Common myeloid progenitor, CD34-positive (primary cell): Measurements from ENCODE around the gene CADM1.

Source experiments
- CTCF ChIA-PET: fragments of 350-600 bp; sonication (Branson Sonifier 250); formaldehyde crosslinking; loops from one replicate; lab custom pipeline; 2021; ENCODE audit warnings: antibody characterized with exemption; lab: Charles Lee
- POLR2A ChIA-PET: fragments of 350-600 bp; sonication (Branson Sonifier 250); formaldehyde crosslinking; loops from one replicate; lab custom pipeline; 2021; ENCODE audit warnings: antibody characterized with exemption; lab: Charles Lee
- DNase-seq, 3 donors: peaks; one replicate each; pipeline versions ENCODE4 v3.0.0 to v3.0.0-alpha.2; 2013
- H3K27ac ChIP-seq, 2 experiments: 1 replicate in 1 of 2; 2 replicates in 1 of 2; pipeline ENCODE4 v1.7.0; 2013; ENCODE audit warnings: inconsistent platforms in 2 of 2, low read length in 2 of 2, mild to moderate bottlenecking in 2 of 2, low read depth in 1 of 2, moderate library complexity in 1 of 2; ENCODE audit not compliant: severe bottlenecking in 2 of 2, insufficient read depth in 1 of 2, poor library complexity in 1 of 2
- H3K27me3 ChIP-seq, 5 experiments: replicated peaks in 2 of 5; 1 replicate in 3 of 5; 2 replicates in 2 of 5; pipeline versions ENCODE4 v1.6.1 to v1.7.0; 2013; ENCODE audit warnings: low read length in 4 of 5, mild to moderate bottlenecking in 2 of 5, moderate library complexity in 2 of 5, inconsistent platforms in 1 of 5; ENCODE audit not compliant: insufficient read depth in 5 of 5, control insufficient read depth in 4 of 5
- H3K36me3 ChIP-seq, 4 experiments: 1 replicate in 2 of 4; 2 replicates in 2 of 4; pipeline versions ENCODE4 v1.6.1 to v1.7.0; 2013; ENCODE audit warnings: low read length in 3 of 4, control low read depth in 1 of 4, mild to moderate bottlenecking in 1 of 4; ENCODE audit not compliant: control insufficient read depth in 4 of 4, insufficient read depth in 4 of 4
- H3K4me1 ChIP-seq, 4 experiments: 1 replicate in 3 of 4; 2 replicates in 1 of 4; pipeline versions ENCODE4 v1.6.1 to v1.7.1; 2013; ENCODE audit warnings: low read length in 3 of 4, mild to moderate bottlenecking in 3 of 4, control low read depth in 1 of 4, inconsistent platforms in 1 of 4, moderate library complexity in 1 of 4; ENCODE audit not compliant: control insufficient read depth in 4 of 4, insufficient read depth in 4 of 4; ENCODE audit errors: control extremely low read depth in 1 of 4
- H3K4me3 ChIP-seq, 7 experiments: 1 replicate in 4 of 7; 2 replicates in 3 of 7; pipeline versions ENCODE4 v1.5.1 to v1.7.0; 2013; ENCODE audit warnings: mild to moderate bottlenecking in 7 of 7, low read length in 6 of 7, moderate library complexity in 6 of 7, inconsistent platforms in 2 of 7, low read depth in 2 of 7, control low read depth in 1 of 7; ENCODE audit not compliant: insufficient read depth in 4 of 7, control insufficient read depth in 1 of 7; ENCODE audit errors: extremely low read depth in 1 of 7
- H3K9me3 ChIP-seq, 5 experiments: 1 replicate in 4 of 5; 2 replicates in 1 of 5; pipeline versions ENCODE4 v1.6.1 to v1.7.1; 2013; ENCODE audit warnings: low read length in 4 of 5, mild to moderate bottlenecking in 2 of 5, inconsistent platforms in 1 of 5, low read depth in 1 of 5, moderate library complexity in 1 of 5; ENCODE audit not compliant: control insufficient read depth in 4 of 5, insufficient read depth in 2 of 5; ENCODE audit errors: control extremely low read depth in 1 of 5
- WGBS: methylation state at CpG from one replicate; pipeline ENCODE4 v1.1.5; 2013; ENCODE audit not compliant: insufficient coverage; 5-methylcytosine and 5-hydroxymethylcytosine counted together

CADM1 gene

GRCh38 chr11:115197433-115197832 is 306.8 kb downstream of the CADM1 start:
- Histone ChIP-seq H3K36me3 (no peaks in the 10 kb centered on the region), H3K27me3 (no peaks in the 10 kb centered on the region), H3K4me3 (no peak overlapping the region), H3K4me1 (no peaks in the 10 kb centered on the region), H3K9me3 (no peaks in the 10 kb centered on the region), H3K27ac (no peak overlapping the region)
- DNase-seq: no peak
- CTCF ChIA-PET: no interaction called here
- POLR2A ChIA-PET: no interaction called here
- no CpG with 5 or more reads among the region's 1 CpG for WGBS

- CTCF ChIA-PET: no interaction called here
- Histone ChIP-seq H3K27ac (no peak overlapping the region), H3K36me3 (no peaks in the 10 kb centered on the region), H3K4me3 (no peak overlapping the region), H3K4me1 (no peaks in the 10 kb centered on the region), H3K27me3 (no peaks in the 10 kb centered on the region), H3K9me3 (no peaks in the 10 kb centered on the region)
- POLR2A ChIA-PET: no interaction called here
- no peak for DNase-seq
- 94% methylated on average over 2 of the region's 3 CpGs for WGBS
Observed at GRCh38 chr11:115197031-115197430, 307.2 kb downstream of the CADM1 start.

GRCh38 chr11:115194802-115195110 is 309.5 kb downstream of the CADM1 start:
- H3K4me3 ChIP-seq: no peak overlapping the region
- no peaks in the 10 kb centered on the region for H3K27me3 ChIP-seq
- no peak overlapping the region for H3K27ac ChIP-seq
- no peaks in the 10 kb centered on the region for H3K36me3 ChIP-seq
- CTCF ChIA-PET: no interaction called here
- H3K4me1 ChIP-seq: no peaks in the 10 kb centered on the region
- POLR2A ChIA-PET: no interaction called here
- 100% methylated on average over 4 of the region's 5 CpGs for WGBS
- H3K9me3 ChIP-seq: no peaks in the 10 kb centered on the region
- no peak for DNase-seq

GRCh38 chr11:115193914-115194801 is 310.1 kb downstream of the CADM1 start:
- Histone ChIP-seq H3K27ac (no peak overlapping the region), H3K27me3 (no peaks in the 10 kb centered on the region), H3K36me3 (no peaks in the 10 kb centered on the region), H3K4me3 (no peak overlapping the region), H3K9me3 (no peaks in the 10 kb centered on the region), H3K4me1 (no peaks in the 10 kb centered on the region)
- POLR2A ChIA-PET: no interaction called here
- DNase-seq: no peak
- 69% methylated on average over 9 of the region's 15 CpGs for WGBS
- CTCF ChIA-PET: no interaction called here

- Histone ChIP-seq H3K27me3 (no peaks in the 10 kb centered on the region), H3K4me1 (no peaks in the 10 kb centered on the region), H3K9me3 (no peaks in the 10 kb centered on the region), H3K4me3 (no peak overlapping the region), H3K27ac (no peak overlapping the region), H3K36me3 (no peaks in the 10 kb centered on the region)
- POLR2A ChIA-PET: no interaction called here
- CTCF ChIA-PET: no interaction called here
- no peak for DNase-seq
Observed at GRCh38 chr11:115191761-115192160, 312.5 kb downstream of the CADM1 start.

- DNase-seq: no peak
- CTCF ChIA-PET: no interaction called here
- no CpG with 5 or more reads among the region's 1 CpG for WGBS
- Histone ChIP-seq H3K4me3 (no peak overlapping the region), H3K36me3 (no peaks in the 10 kb centered on the region), H3K27ac (no peak overlapping the region), H3K9me3 (no peaks in the 10 kb centered on the region), H3K27me3 (no peaks in the 10 kb centered on the region), H3K4me1 (no peaks in the 10 kb centered on the region)
- POLR2A ChIA-PET: no interaction called here
Observed at GRCh38 chr11:115190196-115190595, 314.0 kb downstream of the CADM1 start.

GRCh38 chr11:115188898-115189278 is 315.3 kb downstream of the CADM1 start:
- POLR2A ChIA-PET: no interaction called here
- Histone ChIP-seq H3K36me3 (no peaks in the 10 kb centered on the region), H3K4me1 (no peaks in the 10 kb centered on the region), H3K27me3 (no peaks in the 10 kb centered on the region), H3K4me3 (no peak overlapping the region), H3K9me3 (no peaks in the 10 kb centered on the region), H3K27ac (no peak overlapping the region)
- no peak for DNase-seq
- WGBS: no CpG with 5 or more reads among the region's 4 CpGs
- CTCF ChIA-PET: no interaction called here
